Activated T-cell treated with anti-CD3 and anti-CD28 coated beads, Interleukin-2, amount 50 U/mL, for 24 hours (primary cell): ENCODE measurements around the gene FCER1G.
A peak's percentile ranks its signal among the peaks of the same experiment; 100 is the strongest.
"Not testable (repeated sequence)": the region's sequence is repeated elsewhere in the genome, so short reads cannot be mapped to it uniquely, and the experiment has no call there.

Experiments used
- DNase-seq: peaks from one replicate; pipeline ENCODE4 v3.0.0-alpha.2; 2020
- H3K27ac Mint-ChIP-seq: 2 replicates; pipeline ENCODE4 v1.8.0; 2020; ENCODE audit warnings: mild to moderate bottlenecking, mixed read lengths
- H3K27me3 Mint-ChIP-seq: 2 replicates; pipeline ENCODE4 v1.8.0; 2020; ENCODE audit warnings: mixed read lengths
- H3K36me3 Mint-ChIP-seq: 2 replicates; pipeline ENCODE4 v1.8.0; 2020; ENCODE audit warnings: low read depth, mixed read lengths
- H3K4me1 Mint-ChIP-seq: 2 replicates; pipeline ENCODE4 v1.8.0; 2020; ENCODE audit warnings: low read depth, mixed read lengths
- H3K4me3 Mint-ChIP-seq: 2 replicates; pipeline ENCODE4 v1.8.0; 2020; ENCODE audit warnings: mild to moderate bottlenecking, moderate library complexity, mixed read lengths
- H3K9me3 Mint-ChIP-seq: 2 replicates; pipeline ENCODE4 v1.8.0; 2020; ENCODE audit warnings: mixed read lengths

FCER1G gene

DNA sequence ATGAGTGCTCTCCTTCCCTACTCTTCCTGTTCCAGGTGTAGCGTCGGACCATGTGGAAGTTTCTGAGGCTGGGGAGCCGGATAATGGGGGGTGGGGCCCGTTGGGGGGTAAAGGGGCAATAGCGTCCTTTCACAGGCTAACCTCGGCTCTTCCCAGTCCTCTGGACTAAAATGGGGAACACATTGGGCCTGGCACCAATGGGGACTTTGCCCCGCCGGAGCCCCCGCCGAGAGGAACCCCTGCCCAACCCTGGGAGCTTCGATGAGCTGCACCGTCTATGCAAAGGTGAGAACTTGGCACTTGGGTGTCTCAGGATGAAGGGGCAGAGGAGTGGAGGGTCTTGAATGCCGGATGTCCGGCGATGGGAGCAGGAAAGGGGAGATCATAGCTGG is 11.2 kb downstream of the FCER1G start:
- peak overlapping the region; percentile 99 for H3K27ac Mint-ChIP-seq

DNA sequence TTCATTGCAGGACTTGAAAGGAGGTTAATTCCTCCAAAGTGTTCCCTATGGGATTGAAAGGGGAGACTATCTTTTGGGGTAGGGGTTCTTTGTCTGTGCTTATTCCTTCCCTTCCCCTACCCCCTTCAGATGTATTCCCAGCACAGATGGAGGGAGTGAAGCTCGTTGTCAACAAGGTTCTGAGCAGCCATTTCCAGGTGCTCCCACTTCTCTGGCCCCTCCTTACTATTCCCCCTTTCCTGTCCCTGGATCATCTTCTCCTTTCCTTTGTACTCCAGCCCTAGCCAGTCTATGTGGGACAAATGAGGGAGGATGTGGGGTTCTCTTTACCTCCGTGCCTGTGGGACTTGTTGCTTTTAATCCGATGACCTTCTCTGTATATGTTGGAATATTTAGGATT is 11.7 kb downstream of the FCER1G start:
- Mint-ChIP-seq H3K4me3 (peak overlapping the region; percentile 98), H3K9me3 (no peaks in the 10 kb centered on the region), H3K27ac (peak overlapping the region; percentile 99), H3K4me1 (peaks cover 34% of the 10 kb centered on the region), H3K27me3 (no peaks in the 10 kb centered on the region), H3K36me3 (peaks cover 47% of the 10 kb centered on the region)
- no peak for DNase-seq

More for the DNA sequence above, 11.2 kb downstream of the FCER1G start:
- H3K4me3 Mint-ChIP-seq: peak overlapping the region; percentile 98
- peaks cover 47% of the 10 kb centered on the region for H3K36me3 Mint-ChIP-seq
- peak; percentile 49 for DNase-seq
- H3K27me3 Mint-ChIP-seq: no peaks in the 10 kb centered on the region
- H3K9me3 Mint-ChIP-seq: no peaks in the 10 kb centered on the region
- peaks cover 35% of the 10 kb centered on the region for H3K4me1 Mint-ChIP-seq

DNA sequence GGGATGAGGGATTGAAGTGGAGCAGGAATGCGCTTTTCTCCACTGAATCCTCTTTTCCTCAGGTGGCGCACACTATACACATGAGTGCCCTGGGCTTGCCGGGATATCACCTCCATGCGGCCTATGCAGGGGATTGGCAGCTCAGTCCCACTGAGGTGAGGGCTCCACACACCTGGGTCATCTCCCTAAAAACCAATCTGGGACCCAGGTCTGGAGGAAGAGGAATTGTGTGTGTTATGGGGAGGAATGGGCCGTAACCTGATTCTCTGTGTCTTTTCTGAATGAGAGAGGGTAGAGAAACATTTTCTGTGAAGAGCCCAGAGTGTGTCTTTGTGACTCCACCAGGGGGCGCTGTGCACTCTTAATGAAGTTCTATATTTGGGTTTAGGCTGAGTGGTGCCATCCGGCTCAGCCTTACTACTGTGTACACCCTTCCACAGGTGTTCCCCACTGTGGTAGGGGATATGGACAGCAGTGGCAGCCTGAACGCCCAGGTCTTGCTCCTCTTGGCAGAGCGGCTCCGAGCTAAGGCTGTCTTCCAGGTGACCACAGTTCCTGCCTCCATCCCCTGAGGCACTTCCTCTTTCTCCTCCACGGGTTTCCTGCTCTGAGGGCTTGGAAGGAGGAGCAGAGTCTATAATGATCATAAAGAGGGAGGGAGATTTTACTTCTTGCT is 12.2 kb downstream of the FCER1G start:
- peak overlapping the region; percentile 98 for H3K4me3 Mint-ChIP-seq
- H3K9me3 Mint-ChIP-seq: no peaks in the 10 kb centered on the region
- peaks cover 47% of the 10 kb centered on the region for H3K36me3 Mint-ChIP-seq
- peak; percentile 89 for DNase-seq
- H3K27me3 Mint-ChIP-seq: no peaks in the 10 kb centered on the region
- peaks cover 30% of the 10 kb centered on the region for H3K4me1 Mint-ChIP-seq
- peak overlapping the region; percentile 99 for H3K27ac Mint-ChIP-seq

DNA sequence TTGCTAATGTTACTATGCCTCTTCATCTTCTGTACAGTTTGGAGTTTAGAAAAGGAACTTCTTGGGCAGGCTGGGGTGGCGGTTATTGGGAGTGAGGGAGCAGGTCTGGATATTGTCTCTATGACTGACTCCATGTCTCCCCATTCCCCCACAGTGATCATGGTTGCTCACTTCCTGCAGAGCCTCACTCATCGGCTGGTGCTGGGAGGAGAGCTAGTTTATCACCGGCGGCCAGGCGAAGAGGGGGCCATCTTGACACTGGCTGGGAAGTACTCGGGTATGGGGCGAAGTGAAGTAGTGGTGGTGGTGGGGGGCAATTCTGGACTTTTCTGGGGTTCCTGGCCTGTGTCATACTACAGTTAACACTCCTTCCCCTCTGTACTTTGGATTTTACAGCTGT is 12.9 kb downstream of the FCER1G start:
- DNase-seq: no peak
- Mint-ChIP-seq H3K27me3 (no peaks in the 10 kb centered on the region), H3K9me3 (no peaks in the 10 kb centered on the region), H3K4me1 (peaks cover 30% of the 10 kb centered on the region), H3K36me3 (peaks cover 47% of the 10 kb centered on the region), H3K4me3 (peak overlapping the region; percentile 98), H3K27ac (peak overlapping the region; percentile 99)

DNA sequence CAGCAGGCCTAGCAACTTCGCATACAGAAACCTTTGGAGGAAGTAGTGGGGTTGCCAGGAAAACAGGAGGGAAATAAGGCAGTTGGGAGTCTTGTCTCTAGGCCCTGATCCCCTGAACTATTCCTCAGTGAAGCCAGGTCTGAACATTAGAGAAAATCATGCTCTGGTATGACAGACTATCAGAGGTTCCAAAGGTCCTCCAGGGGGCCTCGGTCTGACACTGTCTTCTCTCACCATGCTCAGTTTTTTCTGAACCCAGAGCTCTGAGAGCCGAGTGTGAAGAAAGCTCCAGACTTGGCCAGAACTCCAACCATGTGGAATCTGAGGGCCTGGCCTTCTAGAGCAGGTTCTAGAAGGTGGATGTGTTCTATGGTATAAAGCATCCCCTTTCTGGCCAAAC is 14.8 kb downstream of the FCER1G start:
- H3K27ac Mint-ChIP-seq: no peak overlapping the region
- no peaks in the 10 kb centered on the region for H3K27me3 Mint-ChIP-seq
- H3K36me3 Mint-ChIP-seq: peaks cover 47% of the 10 kb centered on the region
- DNase-seq: no peak
- peaks cover 29% of the 10 kb centered on the region for H3K4me1 Mint-ChIP-seq
- no peaks in the 10 kb centered on the region for H3K9me3 Mint-ChIP-seq
- H3K4me3 Mint-ChIP-seq: no peak overlapping the region

DNA sequence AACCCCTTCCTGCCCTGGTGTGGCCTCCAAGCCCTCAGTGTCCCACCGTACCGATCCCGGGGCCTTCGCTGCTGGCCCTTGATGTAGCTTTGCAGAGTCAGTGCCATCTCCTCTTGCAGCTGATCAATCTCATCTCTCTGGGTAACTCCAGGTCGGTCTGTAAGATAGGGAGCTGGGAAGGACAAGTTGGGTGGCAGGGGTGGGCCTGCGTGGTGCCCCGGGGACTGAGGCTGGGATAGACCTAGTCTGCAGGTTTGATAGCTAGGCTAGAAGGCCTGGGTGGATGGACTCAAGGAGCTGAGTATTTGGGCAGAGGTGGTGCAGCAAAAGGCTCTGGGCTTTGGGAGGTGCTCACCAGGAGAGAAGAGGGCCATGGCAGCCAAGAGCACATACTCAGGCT is 15.7 kb downstream of the FCER1G start:
- no peaks in the 10 kb centered on the region for H3K9me3 Mint-ChIP-seq

DNA sequence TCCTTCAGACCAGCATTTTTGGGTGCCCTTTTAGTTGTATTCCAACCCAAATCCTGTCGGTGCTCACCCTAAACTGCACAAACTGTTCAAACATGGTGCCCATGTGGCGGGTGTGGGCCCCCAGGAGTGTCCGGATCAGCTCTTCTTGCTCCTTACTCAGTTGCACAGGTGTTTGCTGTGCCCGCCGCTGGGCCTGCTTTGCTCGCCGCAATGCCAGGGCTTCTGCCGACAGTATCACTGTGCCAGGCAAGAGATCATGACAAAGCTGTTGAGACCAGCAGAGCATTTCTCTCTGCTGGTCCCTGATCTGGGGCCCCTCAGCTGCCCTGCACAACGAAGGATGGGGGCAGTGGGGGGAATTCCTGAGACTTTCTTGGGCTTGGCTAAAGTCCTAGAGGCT is 18.0 kb downstream of the FCER1G start:
- no peak for DNase-seq
- Mint-ChIP-seq H3K27ac (no peak overlapping the region), H3K4me3 (no peak overlapping the region), H3K36me3 (peaks cover 28% of the 10 kb centered on the region), H3K9me3 (no peaks in the 10 kb centered on the region), H3K27me3 (no peaks in the 10 kb centered on the region), H3K4me1 (peaks cover 2% of the 10 kb centered on the region)

More for the DNA sequence above, 15.7 kb downstream of the FCER1G start:
- H3K27me3 Mint-ChIP-seq: no peaks in the 10 kb centered on the region
- no peak for DNase-seq
- H3K4me1 Mint-ChIP-seq: peaks cover 22% of the 10 kb centered on the region
- H3K36me3 Mint-ChIP-seq: peaks cover 47% of the 10 kb centered on the region
- H3K4me3 Mint-ChIP-seq: no peak overlapping the region
- H3K27ac Mint-ChIP-seq: no peak overlapping the region

GRCh38 chr1:161235957-161236775 is 21.1 kb downstream of the FCER1G start:
- no peaks in the 10 kb centered on the region for H3K4me1 Mint-ChIP-seq
- H3K9me3 Mint-ChIP-seq: no peaks in the 10 kb centered on the region

DNA sequence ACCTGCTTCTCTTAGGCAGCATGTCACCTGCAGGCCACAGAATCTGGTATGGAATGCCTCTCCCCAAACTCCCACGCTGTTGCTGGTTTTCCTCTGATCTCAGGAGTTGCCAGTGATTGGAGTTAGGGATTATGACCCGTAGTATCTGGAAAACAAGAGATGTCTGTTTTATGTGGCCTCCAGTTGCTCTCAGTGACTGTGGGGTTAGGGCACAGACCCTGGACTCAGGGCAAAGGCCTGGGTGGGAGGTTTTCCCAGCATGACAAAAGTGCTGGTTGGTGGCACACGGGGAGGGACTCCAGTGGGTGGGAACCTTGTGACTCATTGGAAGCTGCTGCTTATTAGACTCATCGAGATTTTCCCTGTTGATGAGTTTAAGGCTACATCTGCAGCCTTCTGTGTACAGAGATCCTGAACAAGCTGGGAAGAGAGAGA is 23.0 kb downstream of the FCER1G start, which contains the start of gene NR1I3:
Gene NR1I3, minus strand, starts transcription at position 165 of the 435 bp plus-strand sequence. CDS start 1,638 bp downstream, outside the sequence.
- Mint-ChIP-seq H3K27me3 (peaks cover 3% of the 10 kb centered on the region), H3K4me1 (no peaks in the 10 kb centered on the region), H3K27ac (no peak within 1 kb of the TSS), H3K9me3 (no peaks in the 10 kb centered on the region), H3K4me3 (no peak within 1 kb of the TSS), H3K36me3 (no peaks in the 10 kb centered on the region)
- no peak for DNase-seq

More at GRCh38 chr1:161235957-161236775, 21.1 kb downstream of the FCER1G start:
- H3K4me3 Mint-ChIP-seq: no peak overlapping the region
- H3K27me3 Mint-ChIP-seq: peaks cover 3% of the 10 kb centered on the region
- no peak for DNase-seq
- H3K27ac Mint-ChIP-seq: no peak overlapping the region
- H3K36me3 Mint-ChIP-seq: no peaks in the 10 kb centered on the region

DNA sequence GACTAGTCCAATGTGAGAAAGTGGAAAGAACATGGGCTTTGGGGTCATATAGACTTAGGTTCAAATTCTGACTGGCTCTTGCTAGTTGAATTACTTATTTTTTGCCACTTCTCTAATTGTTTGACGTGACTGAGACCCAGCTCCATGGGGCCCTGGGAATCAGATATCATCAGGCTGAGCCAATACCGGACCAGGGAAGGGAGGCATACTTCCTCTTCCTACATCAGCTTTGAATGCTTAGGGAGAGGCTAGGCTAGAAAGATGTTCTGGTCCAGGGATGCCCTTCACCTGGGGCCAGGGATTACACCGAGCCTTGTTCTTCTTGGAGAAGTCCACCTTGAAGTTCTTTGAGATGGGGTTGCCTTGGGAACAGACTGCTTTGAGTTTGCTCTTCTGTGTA is 26.6 kb downstream of the FCER1G start:
- Mint-ChIP-seq H3K4me1 (no peaks in the 10 kb centered on the region), H3K9me3 (no peaks in the 10 kb centered on the region), H3K27me3 (peaks cover 3% of the 10 kb centered on the region), H3K27ac (no peak overlapping the region), H3K36me3 (no peaks in the 10 kb centered on the region), H3K4me3 (no peak overlapping the region)
- DNase-seq: no peak

DNA sequence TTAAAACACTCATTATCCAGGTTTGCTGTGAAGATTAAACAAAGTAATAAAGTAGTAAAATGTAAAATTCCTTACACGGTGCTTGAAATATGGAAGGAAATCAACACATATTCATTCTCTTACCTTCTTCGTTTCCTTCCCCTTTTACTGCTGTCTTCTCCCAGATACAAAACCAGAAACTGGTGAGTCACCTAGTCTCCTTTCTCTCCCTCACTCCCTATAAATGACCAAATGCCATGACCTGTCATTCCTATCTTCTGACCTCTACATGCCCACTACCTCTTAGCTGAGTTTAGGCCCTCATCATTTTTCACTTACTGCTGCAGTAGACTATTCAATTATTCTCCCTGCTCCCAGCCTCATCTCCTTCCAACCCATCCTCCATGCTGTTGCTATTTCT is 27.2 kb downstream of the FCER1G start:
- H3K36me3 Mint-ChIP-seq: no peaks in the 10 kb centered on the region
- no peak overlapping the region for H3K4me3 Mint-ChIP-seq
- peaks cover 3% of the 10 kb centered on the region for H3K27me3 Mint-ChIP-seq
- no peak for DNase-seq
- no peak overlapping the region for H3K27ac Mint-ChIP-seq
- no peaks in the 10 kb centered on the region for H3K9me3 Mint-ChIP-seq
- no peaks in the 10 kb centered on the region for H3K4me1 Mint-ChIP-seq

GRCh38 chr1:161244888-161245287 is 29.8 kb downstream of the FCER1G start:
- Mint-ChIP-seq H3K9me3 (peaks cover 3% of the 10 kb centered on the region), H3K4me1 (no peaks in the 10 kb centered on the region), H3K4me3 (no peak overlapping the region), H3K36me3 (no peaks in the 10 kb centered on the region), H3K27me3 (peaks cover 3% of the 10 kb centered on the region), H3K27ac (no peak overlapping the region)
- no peak for DNase-seq

- H3K9me3 Mint-ChIP-seq, H3K4me1 Mint-ChIP-seq, H3K27ac Mint-ChIP-seq, DNase-seq, H3K36me3 Mint-ChIP-seq, H3K4me3 Mint-ChIP-seq, H3K27me3 Mint-ChIP-seq: not testable (repeated sequence)
Measured at GRCh38 chr1:161250100-161250499, 35.0 kb downstream of the FCER1G start.

- Mint-ChIP-seq H3K9me3 (peaks cover 4% of the 10 kb centered on the region), H3K27ac (no peak overlapping the region), H3K4me3 (no peak overlapping the region), H3K27me3 (no peaks in the 10 kb centered on the region), H3K36me3 (no peaks in the 10 kb centered on the region), H3K4me1 (no peaks in the 10 kb centered on the region)
- no peak for DNase-seq
Measured at GRCh38 chr1:161250829-161251228, 35.7 kb downstream of the FCER1G start.

- Mint-ChIP-seq H3K4me3 (no peak overlapping the region), H3K9me3 (peaks cover 4% of the 10 kb centered on the region), H3K36me3 (no peaks in the 10 kb centered on the region), H3K4me1 (no peaks in the 10 kb centered on the region), H3K27me3 (no peaks in the 10 kb centered on the region), H3K27ac (no peak overlapping the region)
- DNase-seq: no peak
Measured at GRCh38 chr1:161251579-161251978, 36.5 kb downstream of the FCER1G start.
